MG63 (cell line): ENCODE measurements around the gene SETD3. TPM values are rescaled to one million over a fixed set of nuclear protein-coding genes. Genes with fewer than 3 reads are reported as not detected.
"Not testable (repeated sequence)": the region's sequence is repeated elsewhere in the genome, so short reads cannot be mapped to it uniquely, and the experiment has no call there.

Experiments
- DNase-seq: peaks from one replicate; pipeline ENCODE4 v3.0.0-alpha.2; 2020
- H3K27me3 ChIP-seq: fragments of 250-450 bp; sonication (Bioruptor Pico); 2 replicates; pipeline ENCODE4 v1.5.1; 2020; ENCODE audit warnings: mild to moderate bottlenecking, moderate library complexity
- H3K36me3 ChIP-seq: fragments of 250-450 bp; sonication (Bioruptor Pico); 2 replicates; pipeline ENCODE4 v1.5.1; 2020; ENCODE audit warnings: mild to moderate bottlenecking, moderate library complexity
- H3K4me3 ChIP-seq: fragments of 250-450 bp; sonication (Bioruptor Pico); 2 replicates; pipeline ENCODE4 v1.5.1; 2020; ENCODE audit warnings: mild to moderate bottlenecking, moderate library complexity
- H3K9me3 ChIP-seq: fragments of 250-450 bp; sonication (Bioruptor Pico); 2 replicates; pipeline ENCODE4 v1.5.1; 2020; ENCODE audit warnings: mild to moderate bottlenecking, moderate library complexity
- total RNA-seq: library from RNA; depleted of rRNA; stranded (reverse); fragments of >200 nt; shearing (Covaris generic); gene quantifications from 2 replicates; pipeline ENCODE4 v1.2.3, GENCODE V29; 2014; ENCODE audit warnings: low replicate concordance; rRNA removed

The SETD3 gene
- total RNA-seq, 1 experiment from 2014 or later, result 37.8 TPM

- no peak for DNase-seq
- Histone ChIP-seq H3K4me3 (no peak overlapping the region), H3K36me3 (no peaks in the 10 kb centered on the region), H3K27me3 (no peaks in the 10 kb centered on the region), H3K9me3 (no peaks in the 10 kb centered on the region)
Observed at GRCh38 chr14:99354166-99354875, 126.3 kb downstream of the SETD3 start.

GRCh38 chr14:99352688-99353280 lies 127.9 kb downstream of the SETD3 start:
- Histone ChIP-seq H3K4me3 (no peak overlapping the region), H3K36me3 (no peaks in the 10 kb centered on the region), H3K9me3 (no peaks in the 10 kb centered on the region), H3K27me3 (no peaks in the 10 kb centered on the region)
- no peak for DNase-seq

GRCh38 chr14:99351166-99352007 lies 129.3 kb downstream of the SETD3 start:
- Histone ChIP-seq H3K4me3 (no peak overlapping the region), H3K36me3 (no peaks in the 10 kb centered on the region), H3K9me3 (no peaks in the 10 kb centered on the region), H3K27me3 (no peaks in the 10 kb centered on the region)
- DNase-seq, result no peak

GRCh38 chr14:99350751-99351150 lies 129.9 kb downstream of the SETD3 start:
- Histone ChIP-seq H3K36me3 (no peaks in the 10 kb centered on the region), H3K27me3 (no peaks in the 10 kb centered on the region), H3K9me3 (no peaks in the 10 kb centered on the region), H3K4me3 (no peak overlapping the region)
- DNase-seq, result no peak

- Histone ChIP-seq H3K9me3 (no peaks in the 10 kb centered on the region), H3K27me3 (no peaks in the 10 kb centered on the region), H3K4me3 (no peak overlapping the region), H3K36me3 (no peaks in the 10 kb centered on the region)
- no peak for DNase-seq
Observed at GRCh38 chr14:99349721-99350495, 130.8 kb downstream of the SETD3 start.

GRCh38 chr14:99348816-99349614 lies 131.6 kb downstream of the SETD3 start:
- no peaks in the 10 kb centered on the region for H3K9me3 ChIP-seq
- no peak overlapping the region for H3K4me3 ChIP-seq
- DNase-seq, result no peak
- no peaks in the 10 kb centered on the region for H3K36me3 ChIP-seq
- H3K27me3 ChIP-seq, result no peaks in the 10 kb centered on the region

GRCh38 chr14:99348231-99348630 lies 132.4 kb downstream of the SETD3 start:
- not testable (repeated sequence) for DNase-seq, H3K4me3 ChIP-seq, H3K27me3 ChIP-seq, H3K9me3 ChIP-seq, H3K36me3 ChIP-seq

Other genes with a start within 250 kb of the SETD3 start
- gene BCL11B, start 208.7 kb downstream of the SETD3 start, total RNA-seq, result not detected in 2 replicates
- gene CCNK, start 550 bp upstream of the SETD3 start, total RNA-seq, result 2.9 and 7.9 TPM in 2 replicates
- gene CCDC85C, start 123.3 kb upstream of the SETD3 start, total RNA-seq, result 19.9 and 22.2 TPM in 2 replicates
- not detected in 2 replicates for gene HHIPL1, start 164.3 kb upstream of the SETD3 start, total RNA-seq
- not detected in 2 replicates for gene CYP46A1, start 203.4 kb upstream of the SETD3 start, total RNA-seq